ENCODE results near the gene TRIM40.
"Not testable (repeated sequence)": the region's sequence is repeated elsewhere in the genome, so short reads cannot be mapped to it uniquely, and the experiment has no call there.

Gene TRIM40

GRCh38 chr6:30163090-30163917 is 27.4 kb downstream of the TRIM40 start, which contains the start of gene TRIM15:
TSS of gene TRIM15 (plus strand) at chr6:30163546. CDS start at chr6:30163685, 139 bp downstream.
- no peak for DNase-seq (ENCODE audit: low spot score)

DNA sequence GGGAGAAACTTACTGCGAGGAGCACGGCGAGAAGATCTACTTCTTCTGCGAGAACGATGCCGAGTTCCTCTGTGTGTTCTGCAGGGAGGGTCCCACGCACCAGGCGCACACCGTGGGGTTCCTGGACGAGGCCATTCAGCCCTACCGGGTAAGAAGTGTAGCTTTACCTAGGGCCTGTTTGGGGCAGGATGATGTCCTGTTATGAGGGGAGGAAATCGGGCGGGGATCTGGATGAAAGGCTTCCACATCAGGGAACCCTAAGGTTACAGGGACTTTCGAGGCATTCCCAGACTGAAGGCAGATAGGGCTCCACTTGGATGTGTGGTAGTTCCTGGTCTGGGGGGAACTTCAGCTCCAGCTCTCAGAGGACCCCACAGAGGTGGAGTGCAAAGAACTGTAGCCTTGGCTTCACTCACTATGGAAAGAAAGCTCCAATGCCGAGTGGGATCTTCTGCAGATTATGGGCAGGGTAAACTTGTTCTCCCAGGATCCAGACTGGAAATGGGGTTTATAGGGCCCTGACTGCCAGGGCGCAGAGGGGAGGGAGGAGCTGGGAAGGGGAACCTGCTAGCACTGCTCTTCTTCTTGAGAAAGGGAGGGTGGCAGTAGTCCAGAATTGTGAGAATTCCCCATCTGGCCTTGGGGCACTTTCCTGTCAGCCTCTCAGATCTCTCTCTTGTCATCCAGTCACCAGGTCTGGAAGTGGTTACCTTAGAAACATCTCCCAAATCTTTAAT is 28.1 kb downstream of the TRIM40 start:
- DNase-seq (ENCODE audit: low spot score) = no peak

DNA sequence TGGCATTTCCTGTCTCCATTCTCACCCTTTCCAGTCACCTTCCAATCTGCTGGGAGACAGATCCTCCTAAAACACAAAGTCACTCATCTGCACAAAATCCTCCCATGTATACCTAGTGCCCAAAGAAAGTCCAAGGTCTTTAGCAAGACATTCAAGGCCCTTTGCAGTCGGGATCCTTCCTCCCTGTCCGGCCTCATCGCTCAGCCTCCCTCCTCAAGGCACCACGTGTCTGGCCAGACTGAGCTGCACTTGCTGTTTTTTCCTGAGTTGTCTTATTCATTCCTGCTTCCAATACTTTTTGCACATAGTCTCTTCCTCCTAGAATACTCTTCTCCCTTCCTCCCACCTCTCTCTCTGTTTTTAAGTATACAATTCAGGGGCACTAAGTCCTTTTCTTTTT is 28.8 kb downstream of the TRIM40 start:
- DNase-seq (ENCODE audit: low spot score) = no peak

DNA sequence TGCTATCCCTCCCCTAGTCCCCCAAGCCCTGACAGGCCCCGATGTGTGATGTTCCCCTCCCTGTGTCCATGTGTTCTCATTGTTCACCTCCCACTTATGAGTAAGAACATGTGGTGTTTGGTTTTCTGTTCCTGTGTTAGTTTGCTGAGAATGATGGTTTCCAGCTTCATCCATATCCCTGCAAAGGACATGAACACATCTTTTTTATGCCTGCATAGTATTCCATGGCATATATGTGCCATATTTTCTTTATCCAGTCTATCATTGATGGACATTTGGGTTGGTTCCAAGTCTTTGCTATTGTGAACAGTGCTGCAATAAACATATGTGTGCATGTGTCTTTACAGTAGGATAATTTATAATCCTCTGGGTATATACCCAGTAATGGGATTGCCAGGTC is 29.3 kb downstream of the TRIM40 start:
- not testable (repeated sequence) for DNase-seq (ENCODE audit: low spot score)

DNA sequence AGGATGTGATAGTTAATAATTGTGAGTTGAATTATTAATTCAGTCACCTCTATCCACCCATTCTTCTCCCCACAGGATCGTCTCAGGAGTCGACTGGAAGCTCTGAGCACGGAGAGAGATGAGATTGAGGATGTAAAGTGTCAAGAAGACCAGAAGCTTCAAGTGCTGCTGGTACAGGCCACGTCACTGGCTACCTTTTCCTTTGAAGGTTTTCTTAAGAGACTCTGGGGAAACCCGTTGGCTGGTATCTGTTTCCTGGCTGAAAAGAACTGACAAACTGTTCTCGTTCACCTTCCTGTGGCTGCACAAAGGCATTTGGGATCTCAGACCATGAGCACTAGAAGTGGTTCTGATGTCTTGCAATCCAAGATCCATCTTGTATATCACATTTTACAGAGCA is 31.2 kb downstream of the TRIM40 start:
- DNase-seq (ENCODE audit: low spot score) = no peak

DNA sequence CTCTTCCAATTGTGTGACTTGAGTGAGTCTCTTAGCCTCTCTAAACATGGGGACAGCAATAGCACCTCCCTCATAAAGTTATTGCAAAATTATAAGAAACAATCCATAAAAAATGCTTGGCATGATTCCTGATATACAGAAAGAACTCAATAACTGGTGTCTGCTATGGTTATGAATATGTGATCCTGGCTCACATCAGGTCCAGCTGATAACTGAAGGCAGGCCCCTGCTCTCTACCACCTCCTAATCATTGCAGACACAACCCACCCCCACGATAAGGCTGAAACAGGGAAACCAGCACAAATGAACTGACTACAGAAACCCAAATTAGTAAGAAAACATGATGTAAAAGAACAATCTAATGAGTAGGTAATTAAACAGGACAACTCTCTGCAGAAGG is 32.8 kb downstream of the TRIM40 start:
- DNase-seq (ENCODE audit: low spot score) = no peak

GRCh38 chr6:30169658-30170614 is 34.0 kb downstream of the TRIM40 start:
- DNase-seq (ENCODE audit: low spot score) = peak; percentile 42

DNA sequence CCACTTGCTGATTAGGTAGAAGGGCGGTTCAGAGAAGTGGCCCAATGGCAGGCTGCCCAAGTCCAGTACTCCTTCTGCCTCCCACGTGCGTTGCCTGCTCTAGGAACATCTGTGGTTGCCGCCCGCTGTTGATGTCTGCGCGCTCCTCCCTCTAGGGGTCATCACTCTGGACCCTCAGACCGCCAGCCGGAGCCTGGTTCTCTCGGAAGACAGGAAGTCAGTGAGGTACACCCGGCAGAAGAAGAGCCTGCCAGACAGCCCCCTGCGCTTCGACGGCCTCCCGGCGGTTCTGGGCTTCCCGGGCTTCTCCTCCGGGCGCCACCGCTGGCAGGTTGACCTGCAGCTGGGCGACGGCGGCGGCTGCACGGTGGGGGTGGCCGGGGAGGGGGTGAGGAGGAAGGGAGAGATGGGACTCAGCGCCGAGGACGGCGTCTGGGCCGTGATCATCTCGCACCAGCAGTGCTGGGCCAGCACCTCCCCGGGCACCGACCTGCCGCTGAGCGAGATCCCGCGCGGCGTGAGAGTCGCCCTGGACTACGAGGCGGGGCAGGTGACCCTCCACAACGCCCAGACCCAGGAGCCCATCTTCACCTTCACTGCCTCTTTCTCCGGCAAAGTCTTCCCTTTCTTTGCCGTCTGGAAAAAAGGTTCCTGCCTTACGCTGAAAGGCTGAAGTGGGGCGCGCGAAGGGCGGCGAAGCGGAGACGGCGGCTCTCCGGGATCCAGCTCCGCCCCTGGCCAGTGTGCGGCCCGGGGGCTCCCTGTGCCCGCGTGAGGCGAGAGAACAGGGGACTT is 35.9 kb downstream of the TRIM40 start:
- DNase-seq (ENCODE audit: low spot score) = no peak

DNA sequence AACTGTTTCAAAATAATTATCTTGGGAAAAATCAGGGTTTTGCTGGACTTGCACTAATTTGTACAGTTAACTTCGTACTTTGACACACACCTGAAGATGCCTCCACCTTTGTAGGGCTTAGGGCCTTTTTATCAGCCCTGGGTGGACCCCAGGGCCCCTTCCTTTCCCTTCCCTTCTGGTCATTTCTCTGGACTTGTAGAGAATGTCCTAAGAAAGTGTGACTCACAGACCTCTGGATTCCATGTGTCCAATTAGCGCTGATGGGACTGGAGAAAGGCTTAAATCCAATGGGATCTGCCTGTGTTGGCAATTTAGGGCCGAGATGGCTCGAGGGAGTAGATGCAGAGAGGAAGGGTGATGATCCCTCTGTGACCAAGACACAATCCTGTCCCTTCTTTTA is 36.7 kb downstream of the TRIM40 start:
- DNase-seq (ENCODE audit: low spot score) = no peak

GRCh38 chr6:30175765-30176164 is 39.8 kb downstream of the TRIM40 start:
- DNase-seq (ENCODE audit: low spot score) = no peak

- no peak for DNase-seq (ENCODE audit: low spot score)
These were observed 42.9 kb downstream of the TRIM40 start for GRCh38 chr6:30178837-30179236.

- no peak for DNase-seq (ENCODE audit: low spot score)
These were observed 44.2 kb downstream of the TRIM40 start for GRCh38 chr6:30180145-30180544.

DNA sequence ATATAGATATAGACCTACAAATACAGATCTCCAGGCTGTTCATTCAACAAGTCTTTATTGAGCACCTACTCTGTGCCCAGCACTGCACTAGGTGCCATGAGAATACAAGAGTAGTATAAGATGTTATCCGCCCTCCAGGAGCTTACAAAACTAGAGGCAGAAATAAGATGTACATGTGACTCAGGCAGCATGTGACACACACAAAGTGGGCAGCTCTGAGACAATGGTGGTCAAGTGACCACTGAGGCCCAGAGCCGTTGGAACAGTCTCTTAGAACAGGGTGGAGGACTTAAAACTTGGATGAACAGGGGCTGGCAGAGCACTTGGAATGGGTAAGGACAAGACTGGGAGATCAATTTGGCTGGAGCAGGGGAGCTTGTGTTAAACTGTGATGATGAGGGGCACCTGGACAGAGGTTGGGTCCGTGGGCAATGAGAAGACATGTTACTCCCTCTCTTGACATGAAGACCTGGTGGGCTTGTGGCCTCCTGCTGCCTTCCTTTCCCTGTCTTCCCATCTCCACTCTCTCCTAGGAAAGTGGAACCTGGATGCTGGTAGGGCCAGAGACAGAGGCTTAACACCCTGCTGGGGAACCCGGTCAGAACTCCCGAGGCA is 48.6 kb downstream of the TRIM40 start:
- no peak for DNase-seq (ENCODE audit: low spot score)

DNA sequence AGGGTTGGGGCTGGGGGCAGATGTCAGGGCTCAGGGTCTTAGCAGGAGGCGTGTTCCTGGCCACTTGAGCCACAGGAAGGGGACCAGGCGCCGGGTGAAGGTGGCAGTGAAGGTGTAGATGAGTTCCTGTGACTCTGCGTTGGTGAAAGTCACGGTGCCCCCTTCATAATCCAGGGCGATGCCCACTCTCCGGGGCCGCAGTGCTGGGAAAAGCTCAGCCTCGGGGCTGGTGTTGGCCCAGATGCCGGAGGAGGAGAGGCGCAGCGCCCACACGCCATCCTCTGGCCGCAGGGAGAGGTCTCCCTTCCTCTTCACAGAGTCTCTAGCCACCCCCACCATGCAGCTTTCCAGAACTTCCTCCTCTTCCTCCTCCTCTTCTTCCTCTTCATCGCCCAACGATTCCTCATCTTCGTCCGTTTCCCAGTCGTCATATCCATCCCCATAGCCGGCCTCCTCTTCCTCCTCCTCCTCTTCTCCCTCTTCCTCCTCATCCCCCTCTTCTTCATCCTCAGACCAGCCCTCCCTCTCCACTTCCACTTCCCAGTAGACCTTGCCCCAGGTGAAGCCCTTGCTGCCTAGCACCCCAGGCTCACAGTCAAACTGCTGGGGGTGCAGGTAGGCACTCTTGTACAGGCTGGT is 50.0 kb downstream of the TRIM40 start:
- DNase-seq (ENCODE audit: low spot score) = no peak

DNA sequence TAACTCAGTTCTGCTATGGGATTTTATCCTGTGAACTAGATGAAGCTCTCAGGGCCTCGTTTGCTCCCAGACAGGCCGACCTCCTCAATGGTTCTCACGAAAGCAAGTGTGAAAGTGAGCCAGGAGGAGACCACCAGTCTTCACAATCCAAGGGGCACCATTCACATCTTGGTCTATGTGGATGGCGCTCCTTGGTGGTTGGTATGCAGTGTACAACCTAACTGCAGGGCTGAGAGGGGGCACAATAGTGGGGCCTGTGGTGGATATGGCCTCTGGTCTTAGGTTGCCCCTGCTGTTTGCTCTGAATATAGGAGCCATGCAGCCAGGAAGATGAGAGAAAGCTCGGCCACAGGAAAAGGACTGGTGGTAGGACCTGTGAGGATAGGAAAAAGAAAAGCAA is 52.6 kb downstream of the TRIM40 start:
- DNase-seq (ENCODE audit: low spot score) = no peak

DNA sequence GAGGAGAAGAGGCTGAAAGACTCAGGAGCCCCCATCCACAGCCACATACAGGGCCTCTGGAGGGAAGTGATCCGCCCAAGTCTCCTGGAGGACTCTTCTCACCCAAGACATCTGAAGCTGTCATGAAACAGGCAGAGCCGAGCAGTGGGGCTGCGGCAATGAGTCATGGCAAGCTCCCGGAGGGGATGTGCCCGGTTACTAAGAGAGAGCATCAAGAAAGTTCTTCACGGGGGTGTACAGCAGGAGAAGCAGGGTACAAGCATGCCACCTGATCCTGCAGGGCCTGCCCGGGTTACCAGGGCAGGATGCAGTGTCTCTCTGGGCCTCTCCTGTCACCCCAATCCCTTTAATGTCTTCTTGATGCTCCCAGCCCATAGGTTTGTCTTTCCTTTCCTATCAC is 56.1 kb downstream of the TRIM40 start:
- no peak for DNase-seq (ENCODE audit: low spot score)

- DNase-seq (ENCODE audit: low spot score) = no peak
These were observed 59.1 kb downstream of the TRIM40 start for GRCh38 chr6:30194797-30195690.

GRCh38 chr6:30195951-30196350 is 60.0 kb downstream of the TRIM40 start:
- no peak for DNase-seq (ENCODE audit: low spot score)

DNA sequence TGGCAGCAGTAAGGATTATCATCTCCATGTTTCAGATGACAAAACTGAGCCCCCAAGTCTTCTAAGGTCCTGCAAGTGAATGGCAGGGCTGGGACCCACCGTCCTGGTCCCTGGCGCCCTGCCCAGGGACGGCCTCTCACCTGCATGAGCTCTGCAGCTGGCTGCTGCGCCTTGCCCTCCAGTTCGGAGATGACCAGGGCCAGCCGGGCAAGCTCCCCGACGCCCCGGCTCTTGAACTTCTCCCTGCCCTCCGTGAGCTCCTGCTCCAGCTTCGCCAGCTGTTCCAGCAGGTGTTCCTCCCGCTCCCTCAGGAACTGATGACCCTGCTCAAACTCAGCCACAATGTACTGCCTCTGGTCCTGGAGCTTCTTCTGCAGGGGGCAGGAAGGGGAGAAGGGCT is 60.4 kb downstream of the TRIM40 start:
- DNase-seq (ENCODE audit: low spot score) = no peak
